HEK293T (cell line): ENCODE measurements around the gene COX6A1.

Experiments
- ARNT ChIP-seq: fragments of 450-650 bp; IDR thresholded peaks from 2 replicates; pipeline ENCODE4 v1.6.1; 2017; ENCODE audit warnings: mild to moderate bottlenecking
- BHLHE40 ChIP-seq: fragments of 450-650 bp; IDR thresholded peaks from 2 replicates; pipeline ENCODE4 v1.6.1; 2016; ENCODE audit warnings: mild to moderate bottlenecking, moderate library complexity, borderline replicate concordance
- CTBP1 ChIP-seq: fragments of 450-650 bp; IDR thresholded peaks from 2 replicates; pipeline ENCODE4 v1.6.1; 2016; ENCODE audit warnings: borderline replicate concordance
- ELF4 ChIP-seq: fragments of 450-650 bp; IDR thresholded peaks from 2 replicates; pipeline ENCODE4 v1.6.1; 2017; ENCODE audit warnings: antibody characterized with exemption
- FOXA1 ChIP-seq: fragments of 450-650 bp; IDR thresholded peaks from 2 replicates; pipeline ENCODE4 v1.6.1; 2016; ENCODE audit warnings: mild to moderate bottlenecking
- FOXM1 ChIP-seq: fragments of 450-650 bp; IDR thresholded peaks from 2 replicates; pipeline ENCODE4 v1.6.1; 2017; ENCODE audit warnings: mild to moderate bottlenecking, borderline replicate concordance
- HDGF ChIP-seq: fragments of 450-650 bp; IDR thresholded peaks from 2 replicates; pipeline ENCODE4 v1.6.1; 2017; ENCODE audit warnings: antibody characterized with exemption, borderline replicate concordance
- LEF1 ChIP-seq: fragments of 450-650 bp; IDR thresholded peaks from 2 replicates; pipeline ENCODE4 v1.6.1; 2017; ENCODE audit warnings: mild to moderate bottlenecking, borderline replicate concordance
- PKNOX1 ChIP-seq: fragments of 450-650 bp; IDR thresholded peaks from 2 replicates; pipeline ENCODE4 v1.6.1; 2016
- SP1 ChIP-seq: fragments of 450-650 bp; IDR thresholded peaks from 2 replicates; pipeline ENCODE4 v1.6.1; 2017
- TARDBP ChIP-seq: fragments of 450-650 bp; IDR thresholded peaks from 2 replicates; pipeline ENCODE4 v1.6.1; 2016
- ZNF384 ChIP-seq: fragments of 450-650 bp; IDR thresholded peaks from 2 replicates; pipeline ENCODE4 v1.6.1; 2016

- TF ChIP-seq ZNF384 (no peak), FOXM1 (no peak), CTBP1 (no peak), SP1 (no peak), ELF4 (peak; percentile 57), BHLHE40 (no peak), PKNOX1 (no peak), HDGF (no peak), ARNT (no peak), FOXA1 (no peak), TARDBP (no peak), LEF1 (no peak)
These were observed 8.3 kb downstream of the COX6A1 start, which contains the start of the genes GATC and TRIAP1 for GRCh38 chr12:120445911-120446843.
